Measurements from ENCODE around the gene TLX1.

Gene TLX1

DNA sequence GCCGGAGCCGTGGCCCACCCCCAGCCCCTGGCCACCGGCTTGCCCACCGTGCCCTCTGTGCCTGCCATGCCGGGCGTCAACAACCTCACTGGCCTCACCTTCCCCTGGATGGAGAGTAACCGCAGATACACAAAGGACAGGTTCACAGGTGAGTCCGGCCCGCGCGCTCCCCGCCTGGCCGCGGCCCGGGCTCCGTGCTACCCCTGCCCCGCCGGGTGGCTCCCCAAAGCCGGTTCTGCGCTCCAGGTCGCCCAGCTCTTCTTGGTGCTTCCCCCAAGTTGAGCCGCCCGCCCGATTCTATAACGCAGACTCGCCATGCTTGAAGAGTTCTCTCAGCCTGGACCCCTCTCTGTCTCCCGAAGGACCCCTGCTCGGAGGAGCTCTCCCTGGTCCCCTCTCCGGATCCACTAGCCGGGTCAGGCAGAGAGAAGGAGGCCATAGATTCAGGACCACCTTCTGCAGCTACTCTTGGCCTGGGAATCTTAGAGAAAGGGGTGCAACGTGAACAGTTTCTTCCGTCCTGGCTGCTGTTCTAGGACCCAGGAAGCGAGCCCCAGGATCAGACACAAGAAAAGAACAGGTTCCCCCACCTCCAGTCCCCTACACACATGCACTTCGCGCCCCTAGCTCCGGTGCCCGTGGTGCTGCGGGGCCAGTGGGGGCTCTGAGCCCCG, 999 bp downstream of the TLX1 start:
- TF ChIP-seq, protein P1, sequence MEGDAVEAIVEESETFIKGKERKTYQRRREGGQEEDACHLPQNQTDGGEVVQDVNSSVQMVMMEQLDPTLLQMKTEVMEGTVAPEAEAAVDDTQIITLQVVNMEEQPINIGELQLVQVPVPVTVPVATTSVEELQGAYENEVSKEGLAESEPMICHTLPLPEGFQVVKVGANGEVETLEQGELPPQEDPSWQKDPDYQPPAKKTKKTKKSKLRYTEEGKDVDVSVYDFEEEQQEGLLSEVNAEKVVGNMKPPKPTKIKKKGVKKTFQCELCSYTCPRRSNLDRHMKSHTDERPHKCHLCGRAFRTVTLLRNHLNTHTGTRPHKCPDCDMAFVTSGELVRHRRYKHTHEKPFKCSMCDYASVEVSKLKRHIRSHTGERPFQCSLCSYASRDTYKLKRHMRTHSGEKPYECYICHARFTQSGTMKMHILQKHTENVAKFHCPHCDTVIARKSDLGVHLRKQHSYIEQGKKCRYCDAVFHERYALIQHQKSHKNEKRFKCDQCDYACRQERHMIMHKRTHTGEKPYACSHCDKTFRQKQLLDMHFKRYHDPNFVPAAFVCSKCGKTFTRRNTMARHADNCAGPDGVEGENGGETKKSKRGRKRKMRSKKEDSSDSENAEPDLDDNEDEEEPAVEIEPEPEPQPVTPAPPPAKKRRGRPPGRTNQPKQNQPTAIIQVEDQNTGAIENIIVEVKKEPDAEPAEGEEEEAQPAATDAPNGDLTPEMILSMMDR (IDR thresholded peaks at IDR 0.05), result no peak

DNA sequence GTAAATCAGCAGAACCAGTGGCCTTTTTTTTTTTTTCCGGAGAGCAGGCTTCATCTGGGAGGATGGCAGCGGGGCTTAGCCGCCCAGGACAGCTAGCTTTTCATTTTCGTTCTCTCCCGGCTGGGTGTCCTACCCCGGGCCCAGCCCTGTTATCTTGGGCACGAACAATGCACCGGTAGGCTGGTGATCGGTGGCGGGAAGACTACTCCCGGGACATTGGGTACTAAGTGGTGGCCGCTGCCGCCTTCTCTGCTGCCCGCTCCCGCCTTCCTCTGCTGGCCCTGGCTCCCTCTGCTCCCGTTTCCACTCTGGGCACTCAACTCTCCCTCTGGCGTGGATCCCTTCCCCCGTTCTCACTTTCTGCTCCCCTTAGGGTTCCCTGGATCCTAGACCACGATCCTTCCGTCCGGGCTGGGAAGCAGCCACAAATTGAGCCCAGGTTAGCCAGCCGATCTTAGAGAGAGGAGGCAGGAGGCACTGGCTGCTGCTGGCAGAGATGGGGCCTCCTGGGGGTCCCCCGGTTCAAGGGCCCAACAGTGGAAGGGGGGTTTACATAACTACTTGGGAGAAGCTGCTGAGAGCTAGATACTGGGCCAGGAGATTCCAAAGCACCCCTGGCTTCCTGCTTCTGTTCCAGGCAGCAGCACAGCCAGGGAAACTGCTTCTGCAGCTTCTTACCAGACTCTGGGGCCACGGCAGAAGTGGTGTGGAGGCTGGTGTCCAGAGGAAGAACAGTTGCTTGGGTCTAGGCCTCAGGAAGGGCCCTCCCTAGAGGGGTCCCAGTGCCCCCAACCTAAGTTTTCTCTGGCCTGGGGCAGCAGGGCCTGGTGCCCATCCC, 1.8 kb downstream of the TLX1 start:
- TF ChIP-seq, protein P1 (IDR thresholded peaks at IDR 0.05), result no peak

- TF ChIP-seq, protein P1 (IDR thresholded peaks at IDR 0.05), result no peak
These were observed 2.6 kb downstream of the TLX1 start for GRCh38 chr10:101133489-101134298.

- TF ChIP-seq, protein P1 (IDR thresholded peaks at IDR 0.05), result no peak
These were observed 3.4 kb downstream of the TLX1 start for GRCh38 chr10:101134299-101135127.

DNA sequence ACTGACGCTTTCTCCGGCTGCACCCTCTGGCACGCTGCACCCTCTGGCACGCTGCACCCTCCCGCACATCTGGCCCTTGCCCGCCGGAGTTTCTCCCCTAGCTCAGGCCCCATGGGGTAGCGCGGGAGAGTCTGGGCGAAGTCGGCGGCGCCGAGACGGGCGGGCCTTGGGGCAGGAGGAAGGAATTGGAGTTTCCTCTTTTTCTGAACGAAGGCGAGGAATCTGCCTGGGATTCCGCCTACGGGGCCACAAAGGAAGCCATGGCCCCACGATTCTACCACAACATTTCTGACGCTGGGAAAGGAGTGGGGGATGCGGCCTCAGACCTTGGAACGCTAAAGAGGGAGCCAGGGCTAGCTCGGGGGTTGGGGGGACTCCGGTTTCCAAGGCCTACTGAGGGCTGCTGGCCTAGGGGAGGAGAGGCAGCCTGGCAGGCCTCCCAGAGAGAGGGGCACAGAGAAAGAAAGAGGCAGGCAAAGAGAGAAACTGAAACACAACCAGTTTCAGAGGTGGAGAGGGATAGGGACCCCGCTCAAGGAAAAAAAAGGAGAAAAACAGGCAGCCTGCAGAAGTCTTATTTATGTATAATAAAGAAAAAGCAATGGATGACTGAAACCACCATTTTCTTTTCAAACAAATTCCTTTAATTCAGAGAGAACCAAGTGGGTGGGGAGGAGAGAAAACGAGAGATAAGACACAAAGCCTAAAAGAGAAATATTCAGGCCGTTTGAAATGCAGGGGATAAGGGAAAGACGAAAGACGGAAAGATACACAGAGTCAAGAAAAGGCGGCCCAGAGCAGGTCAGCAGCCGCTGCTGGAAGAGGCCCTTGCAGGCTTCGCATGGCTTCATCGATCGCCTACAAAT, 4.3 kb downstream of the TLX1 start:
- TF ChIP-seq, protein P1 (IDR thresholded peaks at IDR 0.05), result no peak

- TF ChIP-seq, protein P1 (IDR thresholded peaks at IDR 0.05), result no peak
These were observed 5.1 kb downstream of the TLX1 start for GRCh38 chr10:101136007-101136707.
